SJCRH30 (cell line): ENCODE results near the gene SNRNP35. TPM values are rescaled to one million over a fixed set of nuclear protein-coding genes. Genes with fewer than 3 reads are reported as not detected.
A peak's percentile ranks its signal among the peaks of the same experiment; 100 is the strongest.
"Not testable (repeated sequence)": the region's sequence is repeated elsewhere in the genome, so short reads cannot be mapped to it uniquely, and the experiment has no call there.

ENCODE experiments used
- DNase-seq, 2 experiments: peaks; one replicate each; pipeline ENCODE4 v3.0.0-alpha.2; 2015 to 2020
- H3K27ac ChIP-seq: fragments of 250-450 bp; sonication (Bioruptor Pico); 2 replicates; pipeline ENCODE4 v1.5.1; 2020; ENCODE audit warnings: mild to moderate bottlenecking, moderate library complexity
- H3K27me3 ChIP-seq: fragments of 250-450 bp; sonication (Bioruptor Pico); 2 replicates; pipeline ENCODE4 v1.5.1; 2020; ENCODE audit warnings: mild to moderate bottlenecking, moderate library complexity
- H3K36me3 ChIP-seq: fragments of 250-450 bp; sonication (Bioruptor Pico); 2 replicates; pipeline ENCODE4 v1.5.1; 2020; ENCODE audit warnings: mild to moderate bottlenecking, moderate library complexity
- H3K4me1 ChIP-seq: fragments of 250-450 bp; sonication (Bioruptor Pico); 2 replicates; pipeline ENCODE4 v1.5.1; 2020; ENCODE audit warnings: mild to moderate bottlenecking, moderate library complexity
- H3K4me3 ChIP-seq: fragments of 250-450 bp; sonication (Bioruptor Pico); 2 replicates; pipeline ENCODE4 v1.5.1; 2020; ENCODE audit warnings: mild to moderate bottlenecking, moderate library complexity
- H3K9me3 ChIP-seq: fragments of 250-450 bp; sonication (Bioruptor Pico); replicated peaks from 2 replicates; pipeline ENCODE4 v1.5.1; 2020; ENCODE audit warnings: mild to moderate bottlenecking, moderate library complexity
- total RNA-seq: library from RNA; depleted of rRNA; stranded (reverse); fragments of >200 nt; shearing (Covaris generic); gene quantifications from 2 replicates; pipeline ENCODE4 v1.2.3, GENCODE V29; 2014

Gene SNRNP35
- total RNA-seq, 1 experiment from 2014 or later, result 18.7 TPM

DNA sequence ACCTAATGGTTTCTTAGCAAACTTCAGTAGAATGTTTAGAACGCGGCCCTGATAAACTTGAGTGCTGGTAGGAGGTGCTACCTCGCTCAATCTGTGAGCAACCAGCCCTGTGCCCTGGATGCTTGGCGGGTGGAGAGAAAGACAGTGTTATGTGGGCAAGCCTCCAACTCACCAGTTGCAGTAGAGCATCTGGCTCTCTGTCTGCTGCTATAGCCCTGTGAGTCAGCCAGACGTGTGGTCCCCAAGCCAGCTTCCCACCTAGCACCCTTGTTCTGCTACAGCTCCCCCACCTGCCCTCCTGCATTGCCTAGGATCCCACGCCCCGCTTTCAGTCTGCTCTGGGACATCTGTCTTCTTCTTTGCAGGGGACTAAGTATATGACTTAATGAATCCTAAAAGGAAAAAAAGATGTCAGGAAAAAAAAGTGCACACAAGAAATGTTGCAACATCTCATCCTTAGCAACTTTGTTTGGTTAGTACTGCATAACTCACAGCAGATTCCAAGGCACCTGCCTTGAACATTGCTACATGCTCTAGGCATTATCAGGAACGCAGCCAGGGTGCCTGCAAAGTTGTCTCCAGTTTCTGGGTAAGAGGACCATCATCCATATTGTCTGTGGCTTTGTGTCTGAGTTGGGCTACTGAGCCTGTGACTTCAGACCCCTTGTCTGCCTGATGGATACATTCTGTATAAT is 13.6 kb downstream of the SNRNP35 start:
- no peak for DNase-seq
- Histone ChIP-seq H3K4me1 (no peaks in the 10 kb centered on the region), H3K27me3 (no peaks in the 10 kb centered on the region), H3K9me3 (no peaks in the 10 kb centered on the region), H3K4me3 (no peak overlapping the region), H3K36me3 (no peaks in the 10 kb centered on the region; the same call in 1 of the 2 replicates), H3K27ac (no peak overlapping the region)

DNA sequence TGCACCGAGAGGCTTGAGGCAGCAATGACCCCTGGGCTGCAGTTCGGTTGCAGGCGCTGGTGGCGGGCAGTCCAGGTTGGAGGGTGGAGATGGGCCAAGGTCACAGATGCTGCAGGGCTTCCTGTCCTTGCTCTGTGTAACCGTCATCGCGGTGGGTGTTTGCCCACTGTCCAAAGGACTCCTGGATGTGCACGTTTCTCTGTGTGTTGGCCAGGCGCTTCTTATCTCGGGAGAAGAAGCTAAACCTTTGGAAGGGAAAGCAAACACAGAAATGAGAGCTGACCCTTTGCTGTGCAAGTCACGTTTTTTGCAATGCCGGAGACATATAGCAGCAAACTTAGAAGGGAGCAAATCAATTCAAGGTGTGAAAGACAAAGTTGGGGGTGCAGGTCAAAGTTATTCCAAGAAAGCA is 14.5 kb downstream of the SNRNP35 start:
- Histone ChIP-seq H3K27ac (no peak overlapping the region), H3K4me3 (no peak overlapping the region), H3K4me1 (no peaks in the 10 kb centered on the region), H3K27me3 (no peaks in the 10 kb centered on the region), H3K36me3 (no peaks in the 10 kb centered on the region; the same call in 1 of the 2 replicates), H3K9me3 (no peaks in the 10 kb centered on the region)
- DNase-seq, result no peak

DNA sequence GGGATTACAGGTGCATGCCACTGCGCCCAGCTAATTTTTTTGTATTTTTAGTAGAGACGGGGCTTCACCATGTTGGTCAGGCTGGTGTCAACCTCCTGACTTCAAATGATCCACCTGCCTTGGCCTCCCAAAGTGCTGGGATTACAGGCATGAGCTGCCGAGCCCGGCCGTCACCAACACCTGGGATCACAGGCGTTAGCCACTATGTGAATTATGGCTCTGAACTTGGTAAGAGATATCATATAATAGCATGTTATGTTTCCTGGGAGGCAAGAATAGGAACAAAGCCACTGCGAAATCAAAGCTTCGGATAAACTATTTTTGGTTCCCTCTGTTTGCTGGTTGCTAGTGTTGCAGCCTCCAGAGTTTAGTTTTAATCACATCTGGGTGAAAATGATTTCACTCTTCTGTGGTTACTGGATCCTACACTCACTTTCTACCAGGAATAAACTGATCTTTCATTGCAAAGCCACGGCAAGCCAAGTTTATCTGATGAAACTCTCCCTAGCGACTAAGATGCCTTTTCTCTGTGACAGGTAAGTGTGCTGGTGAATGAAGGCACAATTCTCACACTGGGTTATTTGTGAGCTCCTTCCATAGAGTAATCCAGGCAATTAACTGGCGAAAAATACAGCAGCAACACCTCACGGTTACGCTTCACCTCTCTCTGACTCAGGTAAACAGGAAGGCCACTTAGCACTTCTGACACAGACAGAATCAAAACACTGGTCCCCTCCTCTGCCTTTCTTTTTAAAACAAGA is 16.7 kb downstream of the SNRNP35 start:
- no peak overlapping the region for H3K4me3 ChIP-seq
- no peaks in the 10 kb centered on the region for H3K9me3 ChIP-seq
- DNase-seq, result no peak
- H3K36me3 ChIP-seq, result no peaks in the 10 kb centered on the region; the same call in 1 of the 2 replicates
- H3K27me3 ChIP-seq, result no peaks in the 10 kb centered on the region
- H3K4me1 ChIP-seq, result no peaks in the 10 kb centered on the region
- no peak overlapping the region for H3K27ac ChIP-seq

DNA sequence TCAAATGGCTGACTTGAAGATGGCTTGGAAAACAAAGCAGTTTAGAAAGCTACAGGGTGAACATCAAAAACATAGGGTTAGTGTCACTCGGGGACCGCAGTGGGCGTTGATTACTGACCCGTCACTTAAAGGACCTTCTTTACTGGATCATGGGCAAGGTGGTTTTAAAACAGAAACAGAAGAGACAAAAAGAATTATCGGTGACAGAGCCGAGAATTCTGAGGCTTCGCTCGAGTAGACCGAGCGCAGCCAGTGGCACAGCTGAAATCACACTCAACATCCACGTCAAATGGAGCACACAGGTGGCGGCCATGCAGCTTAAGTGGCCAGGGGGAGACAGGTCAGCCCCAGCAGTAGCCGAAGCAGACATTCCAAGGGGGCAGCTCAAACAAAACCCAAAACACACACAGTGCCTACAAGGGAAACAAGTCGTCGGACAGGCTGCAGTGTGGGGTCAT is 17.3 kb downstream of the SNRNP35 start:
- H3K27ac ChIP-seq, result no peak overlapping the region
- H3K27me3 ChIP-seq, result no peaks in the 10 kb centered on the region
- no peaks in the 10 kb centered on the region for H3K4me1 ChIP-seq
- no peaks in the 10 kb centered on the region for H3K9me3 ChIP-seq
- no peak for DNase-seq
- no peaks in the 10 kb centered on the region; the same call in 1 of the 2 replicates for H3K36me3 ChIP-seq
- no peak overlapping the region for H3K4me3 ChIP-seq

DNA sequence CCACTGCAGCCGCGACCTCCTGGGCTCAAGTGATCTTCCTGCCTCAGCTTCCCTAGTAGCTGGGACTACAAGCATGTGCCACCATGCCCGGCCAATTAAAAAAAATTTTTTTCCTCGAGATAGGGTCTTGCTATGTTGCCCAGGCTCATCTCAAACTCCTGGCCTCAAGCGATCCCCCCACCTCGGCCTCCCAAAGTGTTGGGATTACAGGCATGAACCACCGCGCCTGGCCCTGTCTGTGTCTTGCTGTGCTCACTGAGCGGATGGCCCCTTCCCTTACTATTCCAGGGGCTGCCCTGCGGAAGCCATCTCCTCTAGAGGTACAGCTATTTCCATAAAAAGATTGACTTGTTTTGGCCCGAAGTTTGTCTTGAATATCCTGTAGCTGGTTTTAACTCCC is 20.1 kb downstream of the SNRNP35 start:
- no peak overlapping the region for H3K27ac ChIP-seq

DNA sequence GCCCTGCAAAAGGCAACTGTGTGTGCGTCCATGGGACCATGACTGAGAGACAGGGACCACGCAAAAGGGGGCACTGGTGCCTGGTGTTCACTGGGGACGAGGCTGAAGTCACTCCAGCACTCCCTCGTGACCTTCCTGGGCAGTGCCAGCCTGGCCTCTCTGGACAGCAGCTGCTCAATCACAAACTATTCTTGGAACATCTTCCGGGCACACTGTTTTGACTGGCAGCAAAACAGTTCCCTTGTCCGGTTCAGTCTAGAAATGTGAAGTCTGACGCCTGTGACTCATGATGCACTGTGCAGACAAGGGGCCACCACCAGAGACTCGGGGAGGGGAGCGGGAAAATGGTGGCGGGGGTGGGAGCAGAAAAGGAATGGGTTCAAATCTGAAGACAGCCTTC is 20.8 kb downstream of the SNRNP35 start:
- Histone ChIP-seq H3K4me3 (no peak overlapping the region), H3K36me3 (no peaks in the 10 kb centered on the region), H3K4me1 (no peaks in the 10 kb centered on the region), H3K9me3 (no peaks in the 10 kb centered on the region), H3K27me3 (no peaks in the 10 kb centered on the region), H3K27ac (no peak overlapping the region)
- no peak for DNase-seq

More for the DNA sequence above, 20.1 kb downstream of the SNRNP35 start:
- H3K27me3 ChIP-seq, result no peaks in the 10 kb centered on the region
- no peak for DNase-seq
- no peaks in the 10 kb centered on the region for H3K4me1 ChIP-seq
- H3K9me3 ChIP-seq, result no peaks in the 10 kb centered on the region
- no peaks in the 10 kb centered on the region for H3K36me3 ChIP-seq
- no peak overlapping the region for H3K4me3 ChIP-seq

DNA sequence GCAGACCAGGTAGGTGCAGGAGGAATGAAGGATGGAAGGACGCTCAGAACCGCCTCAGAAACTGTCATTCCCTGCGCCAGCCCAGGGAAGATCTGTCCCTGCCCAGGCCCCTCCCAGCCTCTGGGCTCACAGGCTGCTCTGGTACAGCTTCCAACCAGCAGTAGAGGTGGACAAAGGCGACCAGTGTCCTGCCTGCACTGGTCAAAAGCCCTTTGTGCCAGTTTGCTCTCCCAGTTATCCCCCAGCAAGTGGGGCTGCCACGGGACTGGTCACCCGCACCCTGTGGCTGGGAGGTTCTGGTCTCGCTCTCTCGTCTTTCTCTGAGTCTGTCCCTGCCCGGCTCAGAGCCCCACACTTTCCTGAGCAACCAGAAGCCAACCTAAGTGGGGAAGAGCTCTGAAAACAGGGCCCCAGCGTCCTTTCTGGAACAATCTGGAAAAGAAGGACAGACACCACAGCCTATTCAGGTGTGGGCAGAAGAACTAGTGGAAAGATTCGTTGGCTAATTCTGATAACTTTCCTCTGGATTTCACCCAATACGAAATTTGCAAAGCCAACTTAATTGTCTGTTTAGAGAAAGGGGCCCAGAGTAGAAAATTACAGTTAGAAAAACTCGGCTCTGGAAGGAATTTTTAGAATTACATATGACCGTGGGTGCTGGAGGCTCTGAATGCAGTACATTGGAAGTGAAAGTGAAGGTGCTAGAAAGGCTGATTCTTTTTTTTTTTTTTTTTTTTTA is 21.7 kb downstream of the SNRNP35 start:
- Histone ChIP-seq H3K4me1 (no peaks in the 10 kb centered on the region), H3K4me3 (no peak overlapping the region), H3K36me3 (no peaks in the 10 kb centered on the region), H3K27me3 (no peaks in the 10 kb centered on the region), H3K9me3 (no peaks in the 10 kb centered on the region), H3K27ac (no peak overlapping the region)
- no peak for DNase-seq

DNA sequence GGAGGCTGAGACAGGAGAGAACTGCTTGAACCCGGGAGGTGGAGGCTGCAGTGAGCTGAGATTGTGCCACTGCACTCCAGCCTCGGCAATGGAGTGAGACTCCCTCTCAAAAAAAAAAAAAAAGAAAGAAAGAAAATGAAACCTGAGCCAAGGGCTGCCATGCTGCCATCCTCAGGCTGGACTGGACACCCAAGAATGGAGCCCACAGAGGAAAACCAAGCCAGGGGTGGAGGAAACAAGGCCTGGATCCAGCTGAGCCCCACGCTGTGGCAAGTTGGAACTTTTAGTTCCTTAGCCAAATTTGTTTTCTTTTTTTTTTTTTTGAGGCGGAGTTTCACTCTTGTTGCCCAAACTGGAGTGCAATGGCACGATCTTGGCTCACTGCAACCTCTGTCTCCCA is 23.3 kb downstream of the SNRNP35 start:
- H3K9me3 ChIP-seq, H3K4me1 ChIP-seq, DNase-seq, H3K27me3 ChIP-seq, H3K36me3 ChIP-seq, H3K27ac ChIP-seq, H3K4me3 ChIP-seq: not testable (repeated sequence)

DNA sequence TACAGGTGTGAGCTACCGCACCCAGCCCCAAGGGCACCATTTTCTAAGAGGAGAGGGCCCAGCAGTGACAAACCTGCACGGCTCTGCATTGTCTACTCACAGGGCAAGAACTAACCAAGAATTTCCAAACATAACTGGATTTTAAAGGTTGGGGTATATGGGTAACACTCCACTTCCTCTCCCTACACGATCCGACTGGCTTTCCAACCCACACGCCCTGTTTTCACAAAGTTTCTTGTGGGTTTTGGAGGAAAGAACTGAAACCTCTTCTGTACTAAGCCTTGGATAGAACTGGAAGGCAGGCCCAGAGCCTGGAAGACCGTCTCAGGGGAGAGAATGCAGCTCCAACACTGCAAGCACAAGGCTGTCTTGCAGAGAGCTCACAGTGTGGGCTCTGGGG is 24.9 kb downstream of the SNRNP35 start:
- no peak for DNase-seq
- Histone ChIP-seq H3K4me3 (no peak overlapping the region), H3K9me3 (no peaks in the 10 kb centered on the region), H3K27me3 (no peaks in the 10 kb centered on the region), H3K4me1 (no peaks in the 10 kb centered on the region), H3K36me3 (no peaks in the 10 kb centered on the region), H3K27ac (no peak overlapping the region)

DNA sequence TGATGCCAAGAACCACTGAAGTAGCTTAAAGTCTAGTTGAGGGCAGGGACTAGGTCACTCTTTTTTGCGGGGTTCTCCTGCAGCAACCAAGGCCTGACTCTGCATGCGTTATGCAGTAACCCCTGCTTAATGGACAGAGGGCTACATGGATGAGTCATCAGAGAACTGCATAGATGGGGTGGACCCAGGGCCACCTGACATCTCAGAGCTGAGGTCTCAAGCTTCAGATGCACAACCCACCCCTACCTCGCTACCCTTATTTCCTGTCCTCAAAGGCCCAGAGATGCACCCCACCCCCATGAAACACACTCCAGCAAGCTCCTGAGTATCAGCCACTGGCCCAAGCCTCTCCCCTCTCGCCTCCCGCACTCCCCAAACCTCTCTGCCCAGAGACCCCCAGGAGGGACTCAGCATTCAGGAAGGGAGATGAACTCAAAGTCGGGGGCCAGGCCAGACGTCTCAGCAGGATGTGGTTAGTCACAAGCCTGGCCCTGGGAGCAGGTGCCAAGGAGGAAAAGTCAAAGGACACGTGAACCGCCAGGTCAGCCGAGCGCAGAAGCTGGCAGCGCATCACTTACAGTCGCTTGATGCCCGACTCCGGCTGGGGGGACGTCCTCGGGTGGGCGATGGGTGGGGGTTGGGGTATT is 25.8 kb downstream of the SNRNP35 start:
- Histone ChIP-seq H3K36me3 (no peaks in the 10 kb centered on the region), H3K27ac (no peak overlapping the region), H3K4me1 (no peaks in the 10 kb centered on the region), H3K9me3 (no peaks in the 10 kb centered on the region), H3K27me3 (no peaks in the 10 kb centered on the region), H3K4me3 (no peak overlapping the region)
- no peak for DNase-seq

DNA sequence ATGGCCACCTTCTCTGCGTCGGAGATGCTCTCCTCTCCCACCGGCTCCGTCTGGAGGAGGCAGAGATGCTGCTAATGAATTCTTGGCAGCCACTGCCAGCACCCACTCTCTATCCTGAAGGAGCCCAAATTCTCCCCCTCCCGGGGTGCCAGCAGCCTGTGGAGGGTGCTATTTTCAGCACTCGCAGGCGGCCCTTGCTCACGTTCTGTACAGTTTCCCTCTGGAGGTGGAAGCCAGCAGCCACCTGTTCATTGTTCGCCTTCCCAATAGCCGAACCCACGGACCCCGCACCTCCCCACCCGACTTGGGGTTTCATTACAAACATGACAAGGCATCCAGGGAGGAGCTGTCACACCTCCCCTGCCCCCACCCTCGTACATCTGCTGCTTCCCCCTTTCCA is 27.8 kb downstream of the SNRNP35 start:
- H3K36me3 ChIP-seq, result no peaks in the 10 kb centered on the region
- 0 out of 2 replicates have a peak, but pooled peaks cover 3% of the 10 kb centered on the region for H3K4me1 ChIP-seq
- H3K27me3 ChIP-seq, result no peaks in the 10 kb centered on the region
- H3K9me3 ChIP-seq, result no peaks in the 10 kb centered on the region
- H3K27ac ChIP-seq, result no peak overlapping the region
- no peak for DNase-seq
- no peak overlapping the region for H3K4me3 ChIP-seq

DNA sequence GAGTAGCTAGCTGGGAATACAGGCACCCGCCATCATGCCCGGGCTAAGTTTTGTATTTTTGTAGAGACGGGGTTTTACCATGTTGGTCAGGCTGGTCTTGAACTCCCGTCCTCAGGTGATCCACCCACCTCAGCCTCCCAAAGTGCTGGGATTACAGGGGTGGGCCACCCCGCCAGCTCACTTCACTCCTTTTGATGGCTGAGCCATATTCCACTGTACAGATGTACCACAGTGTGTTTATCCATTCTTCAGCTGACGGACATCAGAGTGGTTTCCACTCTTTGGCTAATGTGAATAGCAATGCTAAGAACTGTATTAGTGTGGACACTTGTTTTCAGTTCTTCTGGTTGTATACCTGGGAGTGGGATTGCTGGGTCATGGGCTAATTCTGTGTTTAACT is 29.5 kb downstream of the SNRNP35 start:
- Histone ChIP-seq H3K27me3 (no peaks in the 10 kb centered on the region), H3K27ac (no peak overlapping the region)

DNA sequence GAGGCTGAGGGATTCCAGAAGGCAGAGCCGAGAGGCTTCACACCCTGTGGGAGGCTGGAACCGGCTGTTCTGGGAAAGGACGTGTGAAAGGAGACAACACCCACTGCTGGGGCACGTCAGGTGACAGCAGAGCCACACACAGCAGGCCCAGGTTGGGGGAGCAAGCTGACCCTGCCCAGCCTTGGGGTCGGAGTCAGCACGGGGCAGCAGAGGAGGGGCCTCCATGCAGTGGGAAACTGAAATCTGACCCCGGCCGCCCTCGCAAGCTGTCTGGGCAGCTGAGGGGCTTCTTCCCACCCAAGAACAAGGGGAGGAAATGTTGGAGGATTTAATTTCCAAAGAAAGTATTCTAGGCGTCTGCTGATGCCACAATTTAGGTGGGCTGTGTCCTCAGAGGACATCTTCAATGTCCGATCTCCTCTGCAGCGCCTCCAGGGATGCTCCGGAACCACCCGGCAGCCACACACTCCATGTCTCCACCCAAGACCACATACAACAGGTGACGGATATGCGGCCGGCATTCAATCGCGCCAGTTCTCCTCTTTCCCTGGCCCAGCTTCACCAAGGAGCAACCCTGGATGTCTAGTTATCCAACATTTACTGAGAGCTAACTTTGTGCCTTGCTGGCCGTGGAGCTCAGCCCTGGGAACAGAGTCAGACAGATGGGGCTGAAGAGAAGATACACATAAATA is 30.7 kb downstream of the SNRNP35 start:
- H3K4me1 ChIP-seq, result peaks cover 10% of the 10 kb centered on the region
- H3K4me3 ChIP-seq, result peak overlapping the region; percentile 46
- H3K9me3 ChIP-seq, result no peaks in the 10 kb centered on the region
- peak; percentile 74 to 81 for DNase-seq
- peak overlapping the region; percentile 70 for H3K27ac ChIP-seq
- no peaks in the 10 kb centered on the region for H3K27me3 ChIP-seq
- H3K36me3 ChIP-seq, result no peaks in the 10 kb centered on the region

More for the DNA sequence above, 29.5 kb downstream of the SNRNP35 start:
- Histone ChIP-seq H3K4me1 (peaks cover 6% of the 10 kb centered on the region), H3K4me3 (no peak overlapping the region), H3K9me3 (no peaks in the 10 kb centered on the region), H3K36me3 (no peaks in the 10 kb centered on the region)
- no peak for DNase-seq

DNA sequence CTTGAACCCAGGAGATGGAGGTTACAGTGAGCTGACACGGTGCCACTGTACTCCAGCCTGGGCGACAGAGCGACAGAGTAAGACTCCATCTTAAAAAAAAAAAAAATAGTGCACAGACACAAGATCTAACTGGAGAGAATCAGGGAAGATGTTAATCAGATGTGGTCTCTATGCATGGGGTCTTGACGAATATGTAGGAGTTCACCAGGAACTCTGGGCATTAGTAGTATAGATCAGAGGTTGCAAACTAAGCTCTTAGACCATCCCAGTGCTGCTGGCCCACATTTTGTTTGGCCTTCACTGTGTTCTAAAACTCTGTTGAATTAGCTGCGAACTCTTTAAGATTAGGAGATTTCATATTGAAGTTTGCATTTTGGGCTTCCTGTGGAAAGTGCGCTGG is 31.6 kb downstream of the SNRNP35 start:
- no peaks in the 10 kb centered on the region for H3K9me3 ChIP-seq
- no peak overlapping the region for H3K4me3 ChIP-seq
- no peaks in the 10 kb centered on the region for H3K27me3 ChIP-seq
- no peak overlapping the region for H3K27ac ChIP-seq
- no peaks in the 10 kb centered on the region for H3K36me3 ChIP-seq
- DNase-seq, result no peak
- peaks cover 17% of the 10 kb centered on the region for H3K4me1 ChIP-seq
